Spleen (tissue), 7 donors: ENCODE results near the gene AQP5.

Experiments used
- POLR2A ChIP-seq, 3 donors: fragments of 450-650 bp; IDR thresholded peaks; one replicate each; pipeline ENCODE4 v1.5.1; 2017; ENCODE audit warnings: antibody characterized with exemption in 3 of 3, mild to moderate bottlenecking in 1 of 3
- POLR2AphosphoS5 ChIP-seq, 3 donors: sonication (generic); formaldehyde crosslinking; IDR thresholded peaks; one replicate each; pipeline ENCODE4 v1.5.1; 2017; ENCODE audit warnings: antibody characterized with exemption in 3 of 3
- TF ChIP-seq, protein P1 (sequence below), 11 experiments: fragments of 200-600 bp in 7 of 11; fragments of 450-650 bp in 4 of 11; sonication (generic) in 4 of 11; IDR thresholded peaks in 8 of 11; conservative IDR thresholded peaks in 3 of 11; 1 replicate in 7 of 11; 2 replicates in 4 of 11; pipeline versions ENCODE4 v1.4.0 to v1.8.0; 2016 to 2021; ENCODE audit warnings: antibody characterized with exemption in 11 of 11, inconsistent platforms in 4 of 11, mild to moderate bottlenecking in 1 of 11
- donor health status: DM: no; HTN: no; CAD: no; lungs with moderate emphysema.
- donor health status: DM: no; HTN: no; CAD: no.
- donor health status: DM: no; HTN: no; CAD: no.

DNA sequence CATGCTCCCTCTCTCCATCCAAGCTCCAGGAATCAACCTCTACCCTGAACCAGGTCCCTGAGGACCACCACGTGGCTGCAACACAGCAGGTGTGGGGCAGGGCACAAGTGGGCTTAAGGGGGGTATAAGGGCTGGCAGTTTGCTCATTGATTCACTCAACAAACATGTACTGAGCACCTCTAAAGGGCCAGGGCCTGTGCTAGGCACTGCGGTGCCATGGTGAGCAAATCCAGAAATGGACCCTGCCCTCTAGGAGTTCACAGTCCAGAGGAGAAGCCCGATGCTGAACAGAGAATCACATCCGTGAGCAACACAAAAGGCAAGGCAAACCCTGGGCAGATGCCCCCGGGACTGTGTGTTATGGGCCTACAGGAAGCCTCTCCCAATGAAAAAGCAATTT is 17.6 kb upstream of the AQP5 start:
- TF ChIP-seq POLR2A (IDR thresholded peaks at IDR 0.05) = no peak
- TF ChIP-seq, protein P1, sequence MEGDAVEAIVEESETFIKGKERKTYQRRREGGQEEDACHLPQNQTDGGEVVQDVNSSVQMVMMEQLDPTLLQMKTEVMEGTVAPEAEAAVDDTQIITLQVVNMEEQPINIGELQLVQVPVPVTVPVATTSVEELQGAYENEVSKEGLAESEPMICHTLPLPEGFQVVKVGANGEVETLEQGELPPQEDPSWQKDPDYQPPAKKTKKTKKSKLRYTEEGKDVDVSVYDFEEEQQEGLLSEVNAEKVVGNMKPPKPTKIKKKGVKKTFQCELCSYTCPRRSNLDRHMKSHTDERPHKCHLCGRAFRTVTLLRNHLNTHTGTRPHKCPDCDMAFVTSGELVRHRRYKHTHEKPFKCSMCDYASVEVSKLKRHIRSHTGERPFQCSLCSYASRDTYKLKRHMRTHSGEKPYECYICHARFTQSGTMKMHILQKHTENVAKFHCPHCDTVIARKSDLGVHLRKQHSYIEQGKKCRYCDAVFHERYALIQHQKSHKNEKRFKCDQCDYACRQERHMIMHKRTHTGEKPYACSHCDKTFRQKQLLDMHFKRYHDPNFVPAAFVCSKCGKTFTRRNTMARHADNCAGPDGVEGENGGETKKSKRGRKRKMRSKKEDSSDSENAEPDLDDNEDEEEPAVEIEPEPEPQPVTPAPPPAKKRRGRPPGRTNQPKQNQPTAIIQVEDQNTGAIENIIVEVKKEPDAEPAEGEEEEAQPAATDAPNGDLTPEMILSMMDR (IDR thresholded peaks at IDR 0.05 in 8 of 11, conservative IDR thresholded peaks at IDR 0.05 in 3 of 11) = no peak
- TF ChIP-seq POLR2AphosphoS5 (IDR thresholded peaks at IDR 0.05) = no peak
